Measurements from ENCODE around the gene CTNND2. TPM values are rescaled to one million over a fixed set of nuclear protein-coding genes. Genes with fewer than 3 reads are reported as not detected.

Gene CTNND2
- total and polyA plus RNA-seq, 9 of the 15 experiments (the other 6 are each of a cell fraction or from before 2014, with no cell fraction given): 0.03 to 0.35 TPM; not detected in 7

DNA sequence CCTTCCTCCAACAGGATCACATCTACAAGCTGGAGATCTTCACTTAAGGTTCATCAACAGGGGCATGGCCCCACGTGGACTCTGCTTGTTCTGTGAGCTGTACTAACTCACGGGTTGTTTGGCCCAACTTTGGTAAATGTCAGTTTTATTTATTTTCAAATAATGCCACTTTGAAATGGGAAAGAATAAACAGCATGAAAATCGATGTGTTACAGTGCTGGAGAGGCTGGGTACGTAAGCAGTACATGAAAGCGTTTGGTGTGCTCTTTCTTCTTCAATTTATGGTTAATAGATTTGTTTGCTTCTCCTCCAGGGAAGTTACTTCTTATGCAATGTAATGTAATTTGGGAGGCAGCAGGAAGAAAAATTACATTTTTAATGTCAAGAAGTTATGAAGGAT lies 753.3 kb downstream of the CTNND2 start:
- no TSS peak for BruUV-seq (replicated peaks)
- Histone ChIP-seq H3K4me2 (ENCODE audit: insufficient read depth, low read length) (no peak overlapping the region), H3K79me2 (ENCODE audit: control insufficient read depth, insufficient read depth, low read length) (no peaks in the 10 kb centered on the region), H3K9me3 (replicated peaks; ENCODE audit: control insufficient read depth, insufficient read depth, low read depth, low read length) (no peaks in the 10 kb centered on the region), H3K9ac (ENCODE audit: insufficient read depth in 1 of 2, low read depth in 2 of 2, low read length in 2 of 2) (no peak overlapping the region), H3K9me1 (ENCODE audit: control insufficient read depth, insufficient read depth, low read length) (no peaks in the 10 kb centered on the region), H3K36me3 (ENCODE audit: control insufficient read depth, insufficient read depth, low read length) (no peaks in the 10 kb centered on the region), H3K4me1 (replicated peaks in 1 of 2; ENCODE audit: control insufficient read depth in 2 of 2, insufficient read depth in 2 of 2, low read length in 2 of 2) (no peaks in the 10 kb centered on the region), H2AFZ (ENCODE audit: low read depth, low read length) (no peak overlapping the region), H3K4me3 (no peak overlapping the region), H4K20me1 (replicated peaks; ENCODE audit: control insufficient read depth, insufficient read depth, low read length) (peaks cover 3% of the 10 kb centered on the region; the same call in 1 of the 2 replicates), H3K27me3 (ENCODE audit: control insufficient read depth in 2 of 2, insufficient read depth in 2 of 2, low read length in 2 of 2) (peaks cover 0 to 8% of the 10 kb centered on the region in 2 experiments; a peak in 2 of 5 replicates), H3K27ac (ENCODE audit: extremely low read depth, low read depth, low read length) (no peak overlapping the region)
- 0% methylated on average over 5 of the region's 5 CpGs for WGBS (ENCODE audit: insufficient coverage, low coverage, missing lambda C conversion rate)
- ATAC-seq (no peak), FAIRE-seq (no peak), DNase-seq (ENCODE audit: extremely low read depth in 1 of 4, low spot score in 3 of 4) (no peak)
- ChIA-PET CTCF (ENCODE audit: low intra/inter-chr PET ratio) (no interaction called here), POLR2A (interaction anchor here (0.6 to 1.8 kb wide), 2 partner anchors 10 to 275 kb away, joined by 3 to 5 read pairs; no protein-coding TSS in a partner anchor)
- in situ Hi-C loops (cut with MboI): loop anchor here (25.0 kb wide), 1 partner anchor 689 kb away; no protein-coding TSS in a partner anchor
- intact Hi-C loops (cut with micrococcal nuclease): no loop called here
- TF ChIP-seq CHD4 (IDR thresholded peaks at IDR 0.05; ENCODE audit: insufficient read depth, insufficient replicate concordance, low read depth, low read length, poor library complexity, severe bottlenecking): no peak
- no peak for TF ChIP-seq ZNF121 (CRISPR knock-in tag; conservative IDR thresholded peaks at IDR 0.05)
- no peak for TF ChIP-seq BRD9 (IDR thresholded peaks at IDR 0.05; ENCODE audit: low read depth, partially characterized antibody)
- TF ChIP-seq FOXM1 (IDR thresholded peaks at IDR 0.05; ENCODE audit: low read depth): no peak
- TF ChIP-seq FOXM1 (CRISPR knock-in tag; IDR thresholded peaks at IDR 0.05; ENCODE audit: low read depth): no peak
- TF ChIP-seq RBM15 (IDR thresholded peaks at IDR 0.05; ENCODE audit: insufficient read depth, low read length): no peak
- no peak for TF ChIP-seq ZBTB43 (CRISPR knock-in tag; IDR thresholded peaks at IDR 0.05)
- TF ChIP-seq COPS2 (conservative IDR thresholded peaks at IDR 0.05): no peak

Data from K562 (cell line).